Neural crest cell (in vitro differentiated cells): ENCODE results near the gene GUCA1A. TPM values are rescaled to one million over a fixed set of nuclear protein-coding genes. Genes with fewer than 3 reads are reported as not detected.
A peak's percentile ranks its signal among the peaks of the same experiment; 100 is the strongest.

ENCODE experiments used
- DNase-seq: peaks from one replicate; pipeline ENCODE4 v3.0.0; 2021; ENCODE audit warnings: low read depth, mixed read lengths, low spot score
- H3K27ac Mint-ChIP-seq: one replicate; pipeline ENCODE4 v1.8.0; 2021; ENCODE audit warnings: mild to moderate bottlenecking, mixed read lengths; ENCODE audit not compliant: unreplicated experiment
- H3K27me3 Mint-ChIP-seq: 2 replicates; pipeline ENCODE4 v1.8.0; 2021; ENCODE audit warnings: low read depth, mild to moderate bottlenecking, mixed read lengths
- H3K36me3 Mint-ChIP-seq: 2 replicates; pipeline ENCODE4 v1.8.0; 2021; ENCODE audit warnings: low read depth, mild to moderate bottlenecking, mixed read lengths
- H3K4me1 Mint-ChIP-seq: 2 replicates; pipeline ENCODE4 v1.8.0; 2021; ENCODE audit warnings: mixed read lengths
- H3K4me3 Mint-ChIP-seq: one replicate; pipeline ENCODE4 v1.8.0; 2021; ENCODE audit warnings: mild to moderate bottlenecking, mixed read lengths
- H3K9me3 Mint-ChIP-seq: 2 replicates; pipeline ENCODE4 v1.8.0; 2021; ENCODE audit warnings: mixed read lengths
- total RNA-seq: library from RNA; stranded (reverse); gene quantifications from 2 replicates; pipeline ENCODE4 v1.2.1, GENCODE V29; 2021
- TF ChIP-seq, protein P1 (sequence below): fragments of 200-600 bp; sonication (generic); conservative IDR thresholded peaks from 2 replicates; pipeline ENCODE4 v1.5.0; 2021; ENCODE audit warnings: antibody characterized with exemption, mild to moderate bottlenecking

Gene GUCA1A
- total RNA-seq, 1 donor from 2014 or later, result 1.3 TPM

DNA sequence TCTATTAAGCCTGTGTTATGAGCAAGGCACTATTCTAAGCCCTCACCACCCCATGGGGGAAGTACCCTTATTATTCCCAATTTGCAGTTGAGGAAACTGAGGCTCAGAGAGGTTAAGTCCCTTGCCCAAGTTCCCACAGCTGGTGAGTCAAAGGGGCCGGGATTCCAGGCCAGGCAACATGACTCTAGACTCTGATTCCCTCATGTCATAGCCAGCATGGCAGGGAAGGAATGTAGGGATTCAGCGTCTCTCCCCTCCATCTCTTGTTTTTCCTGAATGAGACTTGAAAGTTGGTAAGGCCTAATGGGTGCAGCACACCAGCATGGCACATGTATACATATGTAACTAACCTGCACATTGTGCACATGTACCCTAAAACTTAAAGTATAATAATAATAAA is 37.4 kb upstream of the GUCA1A start:
- Mint-ChIP-seq H3K27me3 (peaks cover 26% of the 10 kb centered on the region), H3K4me1 (peaks cover 19% of the 10 kb centered on the region), H3K9me3 (no peaks in the 10 kb centered on the region), H3K27ac (no peak overlapping the region), H3K4me3 (no peak overlapping the region), H3K36me3 (no peaks in the 10 kb centered on the region)
- TF ChIP-seq, protein P1, sequence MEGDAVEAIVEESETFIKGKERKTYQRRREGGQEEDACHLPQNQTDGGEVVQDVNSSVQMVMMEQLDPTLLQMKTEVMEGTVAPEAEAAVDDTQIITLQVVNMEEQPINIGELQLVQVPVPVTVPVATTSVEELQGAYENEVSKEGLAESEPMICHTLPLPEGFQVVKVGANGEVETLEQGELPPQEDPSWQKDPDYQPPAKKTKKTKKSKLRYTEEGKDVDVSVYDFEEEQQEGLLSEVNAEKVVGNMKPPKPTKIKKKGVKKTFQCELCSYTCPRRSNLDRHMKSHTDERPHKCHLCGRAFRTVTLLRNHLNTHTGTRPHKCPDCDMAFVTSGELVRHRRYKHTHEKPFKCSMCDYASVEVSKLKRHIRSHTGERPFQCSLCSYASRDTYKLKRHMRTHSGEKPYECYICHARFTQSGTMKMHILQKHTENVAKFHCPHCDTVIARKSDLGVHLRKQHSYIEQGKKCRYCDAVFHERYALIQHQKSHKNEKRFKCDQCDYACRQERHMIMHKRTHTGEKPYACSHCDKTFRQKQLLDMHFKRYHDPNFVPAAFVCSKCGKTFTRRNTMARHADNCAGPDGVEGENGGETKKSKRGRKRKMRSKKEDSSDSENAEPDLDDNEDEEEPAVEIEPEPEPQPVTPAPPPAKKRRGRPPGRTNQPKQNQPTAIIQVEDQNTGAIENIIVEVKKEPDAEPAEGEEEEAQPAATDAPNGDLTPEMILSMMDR, result no peak
- DNase-seq, result no peak

DNA sequence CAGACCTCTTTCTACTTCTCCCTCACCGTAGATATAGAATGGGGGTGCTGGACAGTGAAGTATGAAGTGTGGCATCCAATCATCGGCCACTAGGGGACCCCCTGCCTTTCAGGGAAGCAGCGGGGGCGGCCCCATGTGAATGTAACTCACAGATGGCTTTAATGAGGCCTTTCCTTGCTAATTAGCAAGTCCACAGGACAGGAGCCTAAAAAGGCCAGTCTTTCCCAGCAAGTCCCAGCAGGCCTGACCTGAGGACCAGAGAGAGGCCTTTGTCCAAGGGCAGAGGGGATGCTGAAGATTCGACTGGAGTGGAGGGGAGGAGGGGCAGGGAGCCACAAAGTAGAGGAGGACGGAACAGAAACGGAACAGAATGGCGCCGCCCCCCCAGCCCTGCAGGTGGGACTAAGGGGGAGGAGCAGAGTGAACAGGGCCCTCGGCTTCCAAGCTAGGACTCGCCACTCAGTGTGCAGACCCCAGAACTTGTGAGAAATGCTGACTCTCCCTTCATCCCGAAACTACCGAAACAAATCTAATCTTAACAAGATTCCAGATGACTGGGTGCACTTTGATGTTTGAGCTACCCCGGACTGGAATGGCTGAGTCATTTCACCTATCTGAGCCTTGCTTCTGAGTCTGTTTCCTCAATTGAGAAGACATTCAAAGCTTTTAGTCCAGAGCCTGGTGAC is 36.5 kb upstream of the GUCA1A start:
- Mint-ChIP-seq H3K36me3 (no peaks in the 10 kb centered on the region), H3K4me1 (peaks cover 19% of the 10 kb centered on the region), H3K27ac (no peak overlapping the region), H3K4me3 (peak overlapping the region; percentile 41), H3K9me3 (no peaks in the 10 kb centered on the region), H3K27me3 (peaks cover 36% of the 10 kb centered on the region)
- TF ChIP-seq, protein P1, result peak; percentile 53
- DNase-seq, result peak; percentile 26

DNA sequence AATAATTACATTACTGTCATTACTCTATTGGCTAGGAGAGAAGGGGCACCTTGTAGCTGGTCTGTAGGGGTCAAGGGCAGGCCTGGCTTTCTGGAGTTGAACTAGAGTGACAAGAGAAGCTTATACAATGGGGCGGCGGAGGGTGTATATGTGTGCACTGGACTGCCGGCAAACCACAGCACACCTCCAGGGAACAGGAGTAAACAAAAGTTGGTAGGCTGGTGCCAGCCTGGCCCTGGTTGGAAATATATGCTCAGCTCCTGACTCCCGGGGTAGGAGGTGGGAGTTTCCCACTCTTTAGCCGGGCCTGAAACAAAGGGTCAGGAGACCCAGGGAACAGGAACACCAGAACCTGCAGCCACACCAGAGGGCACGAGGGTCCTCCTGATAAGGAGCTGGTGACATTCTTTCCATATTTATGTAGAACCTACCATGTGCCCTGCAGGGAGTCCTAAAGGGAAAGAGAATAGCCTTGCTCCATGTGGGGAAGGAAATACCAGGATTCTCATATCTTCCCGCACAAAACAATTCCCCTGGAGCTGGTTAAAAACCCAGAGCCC is 35.9 kb upstream of the GUCA1A start:
- TF ChIP-seq, protein P1, result no peak
- no peaks in the 10 kb centered on the region for H3K9me3 Mint-ChIP-seq
- no peaks in the 10 kb centered on the region for H3K36me3 Mint-ChIP-seq
- H3K4me3 Mint-ChIP-seq, result peak overlapping the region; percentile 41
- H3K27me3 Mint-ChIP-seq, result peaks cover 39% of the 10 kb centered on the region
- H3K4me1 Mint-ChIP-seq, result peaks cover 19% of the 10 kb centered on the region
- DNase-seq, result no peak
- H3K27ac Mint-ChIP-seq, result no peak overlapping the region

DNA sequence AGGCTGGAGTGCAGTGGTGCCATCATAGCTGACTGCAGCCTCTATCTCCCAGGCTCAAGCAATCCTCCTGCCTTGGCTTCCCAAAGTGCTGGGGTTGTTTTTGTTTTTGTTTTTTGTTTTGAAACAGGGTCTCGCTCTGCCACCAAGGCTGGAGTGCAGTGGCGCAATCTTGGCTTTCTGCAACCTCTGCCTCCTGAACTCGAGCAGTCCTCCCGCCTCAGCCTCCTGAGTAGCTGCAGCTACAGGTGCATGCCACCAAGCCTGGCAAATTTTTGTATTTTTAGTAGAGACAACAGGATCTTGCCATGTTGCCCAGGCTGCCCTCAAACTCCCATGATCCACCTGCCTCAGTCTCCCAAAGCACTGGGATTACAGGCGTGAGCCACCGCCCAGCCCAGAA is 35.0 kb upstream of the GUCA1A start:
- TF ChIP-seq, protein P1, result no peak
- H3K4me1 Mint-ChIP-seq, result peaks cover 22% of the 10 kb centered on the region
- H3K36me3 Mint-ChIP-seq, result no peaks in the 10 kb centered on the region
- H3K27me3 Mint-ChIP-seq, result peaks cover 46% of the 10 kb centered on the region
- no peak overlapping the region for H3K27ac Mint-ChIP-seq
- no peaks in the 10 kb centered on the region for H3K9me3 Mint-ChIP-seq
- DNase-seq, result no peak
- no peak overlapping the region for H3K4me3 Mint-ChIP-seq

DNA sequence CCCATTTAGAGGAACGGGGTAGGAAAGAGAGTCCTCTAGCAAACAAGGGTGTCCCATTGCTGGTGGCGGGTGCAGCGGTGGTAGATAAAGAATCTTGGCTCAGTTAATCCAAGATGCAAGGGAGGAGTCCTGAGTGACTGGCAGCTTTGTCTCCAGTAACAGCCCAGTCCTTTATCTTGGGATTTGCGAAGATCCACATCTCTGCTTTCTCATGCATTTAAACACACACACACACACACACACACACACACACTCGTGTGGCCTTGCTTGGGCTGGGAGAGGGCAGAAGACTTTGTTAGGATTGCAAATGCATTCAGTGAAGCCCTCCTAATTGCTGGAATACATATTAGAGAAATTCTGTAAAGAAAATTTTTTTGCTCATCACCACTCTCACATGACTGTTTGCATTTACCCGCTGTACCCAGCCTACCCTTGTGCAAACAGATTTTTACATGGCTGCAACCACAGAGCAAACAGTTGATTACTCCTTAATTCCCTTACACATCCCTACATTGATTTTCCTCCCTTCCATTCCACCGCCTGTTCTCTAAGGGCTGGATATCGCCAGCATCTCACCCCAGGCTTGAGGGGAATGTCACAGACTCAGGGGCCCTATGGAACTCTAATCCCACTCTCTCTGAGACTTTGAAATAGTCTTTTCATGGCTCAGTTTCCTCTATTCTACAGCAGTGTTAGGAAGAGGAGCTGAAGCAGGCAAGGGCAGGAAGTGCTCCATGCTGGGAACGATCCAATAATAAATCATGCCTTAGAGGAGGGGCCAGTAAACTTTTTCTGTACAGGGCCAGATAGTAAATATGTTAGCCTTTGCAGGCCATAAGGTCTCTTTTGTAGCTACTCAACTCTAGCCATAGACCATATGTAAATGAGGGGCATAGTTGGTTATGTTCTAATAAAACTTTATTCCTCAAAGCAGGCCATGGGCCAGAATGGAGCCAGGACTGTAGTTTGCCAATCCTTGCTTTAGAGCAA is 34.2 kb upstream of the GUCA1A start:
- H3K27ac Mint-ChIP-seq, result no peak overlapping the region
- H3K4me3 Mint-ChIP-seq, result no peak overlapping the region
- peaks cover 53% of the 10 kb centered on the region for H3K27me3 Mint-ChIP-seq
- H3K4me1 Mint-ChIP-seq, result peaks cover 22% of the 10 kb centered on the region
- H3K9me3 Mint-ChIP-seq, result no peaks in the 10 kb centered on the region
- TF ChIP-seq, protein P1, result no peak
- DNase-seq, result no peak
- H3K36me3 Mint-ChIP-seq, result no peaks in the 10 kb centered on the region
